Naive thymus-derived CD4-positive, alpha-beta T cell (primary cell): Measurements from ENCODE around the gene LHX3. TPM values are rescaled to one million over a fixed set of nuclear protein-coding genes. Genes with fewer than 3 reads are reported as not detected.
A peak's percentile ranks its signal among the peaks of the same experiment; 100 is the strongest.

Source experiments
- ATAC-seq: fragments of 150-1000 bp; cut with Tn5 transposase; 2 replicates; pipeline ENCODE4 v1.10.0; 2021; ENCODE audit warnings: mild to moderate bottlenecking, moderate library complexity
- CTCF ChIA-PET: fragments of 350-600 bp; sonication (Branson Sonifier 250); formaldehyde crosslinking; loops from one replicate; lab custom pipeline; 2021; ENCODE audit warnings: antibody characterized with exemption; lab: Charles Lee
- POLR2A ChIA-PET: fragments of 350-600 bp; sonication (Branson Sonifier 250); formaldehyde crosslinking; loops from one replicate; lab custom pipeline; 2021; ENCODE audit warnings: antibody characterized with exemption, inconsistent platforms; lab: Charles Lee
- DNase-seq, 9 donors: peaks; one replicate each; pipeline versions ENCODE4 v3.0.0 to v3.0.0-alpha.2; 2020 to 2022; ENCODE audit warnings: mixed read lengths in 1 of 9
- H3K27ac ChIP-seq: one replicate; pipeline ENCODE4 v1.7.0; 2013; ENCODE audit warnings: mild to moderate bottlenecking, low read depth, low read length, moderate library complexity
- H3K27me3 ChIP-seq, 2 donors: one replicate each; pipeline ENCODE4 v1.7.0; 2013; ENCODE audit warnings: low read length in 2 of 2, mild to moderate bottlenecking in 2 of 2, moderate library complexity in 2 of 2; ENCODE audit not compliant: control insufficient read depth in 2 of 2, insufficient read depth in 2 of 2
- H3K36me3 ChIP-seq, 3 experiments: 1 replicate in 2 of 3; 2 replicates in 1 of 3; pipeline ENCODE4 v1.7.0; 2013; ENCODE audit warnings: low read length in 3 of 3, mild to moderate bottlenecking in 3 of 3, moderate library complexity in 1 of 3; ENCODE audit not compliant: insufficient read depth in 3 of 3, control insufficient read depth in 2 of 3
- H3K4me1 ChIP-seq, 2 donors: one replicate each; pipeline ENCODE4 v1.7.0; 2013; ENCODE audit warnings: low read length in 2 of 2, mild to moderate bottlenecking in 2 of 2, moderate library complexity in 1 of 2; ENCODE audit not compliant: control insufficient read depth in 2 of 2, insufficient read depth in 2 of 2
- H3K4me3 ChIP-seq: 2 replicates; pipeline ENCODE4 v1.7.0; 2013; ENCODE audit warnings: mild to moderate bottlenecking, low read length
- H3K9me3 ChIP-seq, 3 experiments: 1 replicate in 2 of 3; 2 replicates in 1 of 3; pipeline ENCODE4 v1.7.0; 2013; ENCODE audit warnings: low read length in 3 of 3; ENCODE audit not compliant: control insufficient read depth in 2 of 3
- H3K27ac Mint-ChIP-seq, 9 donors: one replicate each; pipeline ENCODE4 v1.8.0; 2020 to 2022; ENCODE audit warnings: mixed read lengths in 9 of 9, mild to moderate bottlenecking in 8 of 9, moderate library complexity in 5 of 9, inconsistent platforms in 2 of 9
- H3K27me3 Mint-ChIP-seq, 5 donors: one replicate each; pipeline ENCODE4 v1.8.0; 2021 to 2022; ENCODE audit warnings: mixed read lengths in 5 of 5, mild to moderate bottlenecking in 1 of 5
- H3K36me3 Mint-ChIP-seq, 5 donors: one replicate each; pipeline ENCODE4 v1.8.0; 2020 to 2022; ENCODE audit warnings: mixed read lengths in 5 of 5, mild to moderate bottlenecking in 3 of 5, inconsistent platforms in 1 of 5
- H3K4me1 Mint-ChIP-seq, 7 donors: one replicate each; pipeline ENCODE4 v1.8.0; 2020 to 2022; ENCODE audit warnings: mixed read lengths in 7 of 7, mild to moderate bottlenecking in 3 of 7, inconsistent platforms in 1 of 7
- H3K4me3 Mint-ChIP-seq, 10 donors: one replicate each; pipeline ENCODE4 v1.8.0; 2020 to 2022; ENCODE audit warnings: mild to moderate bottlenecking in 10 of 10, mixed read lengths in 10 of 10, moderate library complexity in 6 of 10, inconsistent platforms in 2 of 10
- H3K9me3 Mint-ChIP-seq, 11 donors: one replicate each; pipeline ENCODE4 v1.8.0; 2020 to 2022; ENCODE audit warnings: mixed read lengths in 11 of 11, mild to moderate bottlenecking in 4 of 11, inconsistent platforms in 1 of 11, moderate library complexity in 1 of 11
- intact Hi-C, 2 donors: fragments of 100-400 bp; cut with micrococcal nuclease; formaldehyde crosslinking; loops; one replicate each; pipeline ENCODE4 v1.15.1; 2023
- polyA plus RNA-seq, 2 donors: library from polyadenylated mRNA; unstranded; fragments of 300-500 nt; fragmentation: Illumina TruSeq; gene quantifications; one replicate each; pipeline ENCODE4 v1.2.3, GENCODE V29; 2021
- total RNA-seq, 6 experiments: library from RNA in 5 of 6; stranded (reverse) in 5 of 6; gene quantifications; 1 replicate in 5 of 6; 2 replicates in 1 of 6; pipeline ENCODE4 v1.2.3 and lab custom pipeline; 2021 to 2026

Gene LHX3
- total and polyA plus RNA-seq, 7 experiments from 2014 or later: 0.15 to 0.21 TPM; not detected in 5

DNA sequence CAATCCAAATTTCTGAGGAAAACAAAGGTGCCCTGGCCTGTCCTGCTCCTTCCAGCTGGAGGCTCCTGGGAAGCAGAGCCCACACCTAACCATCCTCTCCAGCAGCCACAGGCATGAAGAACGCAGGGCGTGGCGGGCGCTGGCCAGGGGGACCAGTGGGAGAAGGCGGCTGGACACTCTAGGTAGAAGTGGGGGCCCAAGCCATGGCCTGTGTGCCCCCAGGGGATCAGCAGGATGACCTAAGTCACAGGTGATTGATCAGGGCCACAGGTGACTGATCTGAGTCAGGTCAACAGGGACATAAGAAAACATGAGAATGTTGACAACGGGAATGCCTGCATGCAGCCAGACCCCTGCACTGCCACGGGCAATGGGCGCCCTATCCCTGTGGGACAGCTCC is 37.3 kb upstream of the LHX3 start:
- ATAC-seq (no peak), DNase-seq (no peak)
- H3K27me3 Mint-ChIP-seq: peaks cover 0 to 2% (median 0%) of the 10 kb centered on the region in 5 donors
- Histone ChIP-seq H3K9me3 (no peaks in the 10 kb centered on the region), H3K4me1 (peaks cover 22 to 29% of the 10 kb centered on the region in 2 donors), H3K27me3 (no peaks in the 10 kb centered on the region), H3K36me3 (no peaks in the 10 kb centered on the region), H3K27ac (no peak overlapping the region), H3K4me3 (no peak overlapping the region)
- ChIA-PET POLR2A (no interaction called here), CTCF (no interaction called here)
- no peak overlapping the region for H3K4me3 Mint-ChIP-seq
- peaks cover 0 to 4% (median 0%) of the 10 kb centered on the region in 11 donors for H3K9me3 Mint-ChIP-seq
- peaks cover 0 to 4% (median 0%) of the 10 kb centered on the region in 5 donors for H3K36me3 Mint-ChIP-seq
- peaks cover 33 to 63% (median 40%) of the 10 kb centered on the region in 7 donors for H3K4me1 Mint-ChIP-seq
- no peak overlapping the region for H3K27ac Mint-ChIP-seq
- intact Hi-C loops: loop anchor here (10.0 kb wide), 3 partner anchors 277 to 1213 kb away; partner anchors contain the start of genes NOTCH1 (in 1 of the 2), NSMF (in 1 of the 2) and UBAC1 (in 1 of the 2)

DNA sequence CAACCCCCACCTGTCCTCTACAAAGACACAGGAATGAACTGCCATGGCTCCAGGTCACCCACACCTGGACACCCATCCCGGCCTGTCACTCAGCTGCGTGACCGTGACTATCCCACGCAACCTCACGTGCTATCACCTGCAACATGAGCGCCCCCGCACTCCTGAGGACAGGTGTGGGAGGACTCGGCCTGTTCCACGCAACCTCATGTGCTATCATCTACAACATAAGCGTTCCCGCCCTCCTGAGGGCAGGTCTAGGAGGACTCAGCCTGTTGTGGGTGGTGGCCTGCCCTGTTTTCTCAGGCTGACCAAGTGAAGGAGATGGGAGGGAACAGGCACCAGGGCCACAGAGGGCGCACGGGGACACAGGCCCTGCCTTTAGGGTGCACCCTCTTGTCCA is 36.6 kb upstream of the LHX3 start:
- ATAC-seq (no peak), DNase-seq (no peak)
- no peaks in the 10 kb centered on the region for H3K27me3 ChIP-seq
- peaks cover 33 to 63% (median 40%) of the 10 kb centered on the region in 7 donors for H3K4me1 Mint-ChIP-seq
- peak overlapping the region in 1 of 9 donors; percentile 29 for H3K27ac Mint-ChIP-seq
- POLR2A ChIA-PET: no interaction called here
- H3K27me3 Mint-ChIP-seq: no peaks in the 10 kb centered on the region
- H3K4me3 ChIP-seq: no peak overlapping the region
- H3K27ac ChIP-seq: no peak overlapping the region
- peaks cover 0 to 4% (median 0%) of the 10 kb centered on the region in 11 donors for H3K9me3 Mint-ChIP-seq
- intact Hi-C loops: loop anchor here (10.0 kb wide), 3 partner anchors 277 to 1213 kb away; partner anchors contain the start of genes NOTCH1 (in 1 of the 2), NSMF (in 1 of the 2) and UBAC1 (in 1 of the 2)
- no peak overlapping the region for H3K4me3 Mint-ChIP-seq
- CTCF ChIA-PET: no interaction called here
- peaks cover 0 to 4% (median 0%) of the 10 kb centered on the region in 5 donors for H3K36me3 Mint-ChIP-seq
- peaks cover 22 to 29% of the 10 kb centered on the region in 2 donors for H3K4me1 ChIP-seq
- no peaks in the 10 kb centered on the region for H3K9me3 ChIP-seq
- peaks cover 0 to 6% (median 0%) of the 10 kb centered on the region in 3 experiments for H3K36me3 ChIP-seq

DNA sequence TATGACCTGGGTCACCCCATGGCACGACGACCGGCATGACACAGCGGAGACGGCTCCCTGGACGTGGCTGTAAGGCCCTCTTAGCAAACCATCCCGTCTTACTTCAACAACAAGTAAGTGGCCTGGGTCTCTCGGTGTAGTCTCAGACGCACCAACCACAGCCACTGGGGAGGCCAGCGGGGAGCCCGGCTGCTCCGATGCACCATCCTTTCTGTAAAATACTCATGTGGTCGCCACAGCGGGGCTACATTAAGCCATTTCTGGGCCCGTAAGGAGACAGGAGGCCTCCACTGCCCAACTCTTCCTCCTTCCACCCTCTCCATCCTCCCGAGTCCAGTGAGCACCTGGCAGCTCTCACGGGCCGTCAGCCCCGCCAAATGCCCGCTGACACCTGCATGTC is 36.0 kb upstream of the LHX3 start:
- ChIA-PET CTCF (no interaction called here), POLR2A (no interaction called here)
- DNase-seq (no peak), ATAC-seq (no peak)
- Mint-ChIP-seq H3K9me3 (peaks cover 0 to 4% (median 0%) of the 10 kb centered on the region in 11 donors), H3K4me1 (peaks cover 35 to 59% (median 38%) of the 10 kb centered on the region in 7 donors), H3K27me3 (no peaks in the 10 kb centered on the region), H3K4me3 (no peak overlapping the region), H3K27ac (no peak overlapping the region), H3K36me3 (peaks cover 0 to 4% (median 0%) of the 10 kb centered on the region in 5 donors)
- intact Hi-C loops: loop anchor here (10.0 kb wide), 3 partner anchors 276 to 1214 kb away; partner anchors contain the start of genes NOTCH1 (in 1 of the 2), NSMF (in 1 of the 2) and UBAC1 (in 1 of the 2)
- Histone ChIP-seq H3K36me3 (peaks cover 0 to 12% (median 0%) of the 10 kb centered on the region in 3 experiments), H3K27me3 (no peaks in the 10 kb centered on the region), H3K4me1 (peaks cover 22 to 25% of the 10 kb centered on the region in 2 donors), H3K9me3 (no peaks in the 10 kb centered on the region), H3K4me3 (no peak overlapping the region), H3K27ac (no peak overlapping the region)

DNA sequence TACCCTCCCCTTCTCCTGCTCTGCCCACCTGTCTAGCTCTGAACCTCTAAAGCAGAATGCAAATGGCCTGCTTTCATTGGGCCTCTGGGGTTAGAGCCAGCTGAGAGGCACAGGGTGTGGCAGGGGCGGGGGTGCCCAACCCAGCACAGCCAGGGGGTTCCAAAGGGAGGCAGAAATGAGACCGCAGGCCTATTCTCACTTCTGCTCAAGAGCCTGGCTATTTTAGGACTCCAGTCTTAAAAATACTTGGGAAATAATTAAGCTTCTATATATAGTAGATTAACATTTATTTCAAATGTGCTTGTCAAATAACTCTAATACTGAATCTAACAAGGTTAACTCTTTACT is 35.0 kb upstream of the LHX3 start:
- H3K4me1 ChIP-seq: peaks cover 20 to 22% of the 10 kb centered on the region in 2 donors
- ChIA-PET POLR2A (interaction anchor here (1.3 kb wide), 1 partner anchor 28 kb away, joined by 3 read pairs; no protein-coding TSS in a partner anchor), CTCF (no interaction called here)
- no peak overlapping the region for H3K27ac ChIP-seq
- Mint-ChIP-seq H3K27me3 (no peaks in the 10 kb centered on the region), H3K4me3 (no peak overlapping the region), H3K4me1 (peaks cover 34 to 57% (median 36%) of the 10 kb centered on the region in 7 donors), H3K9me3 (peaks cover 0 to 3% (median 0%) of the 10 kb centered on the region in 11 donors), H3K36me3 (peaks cover 0 to 8% (median 3%) of the 10 kb centered on the region in 5 donors), H3K27ac (no peak overlapping the region)
- DNase-seq (no peak), ATAC-seq (peak; percentile 50)
- H3K9me3 ChIP-seq: no peaks in the 10 kb centered on the region
- peaks cover 0 to 22% (median 0%) of the 10 kb centered on the region in 3 experiments for H3K36me3 ChIP-seq
- no peak overlapping the region for H3K4me3 ChIP-seq
- H3K27me3 ChIP-seq: no peaks in the 10 kb centered on the region
- intact Hi-C loops: loop anchor here (10.0 kb wide), 3 partner anchors 275 to 1215 kb away; partner anchors contain the start of genes NOTCH1 (in 1 of the 2), NSMF (in 1 of the 2) and UBAC1 (in 1 of the 2)

DNA sequence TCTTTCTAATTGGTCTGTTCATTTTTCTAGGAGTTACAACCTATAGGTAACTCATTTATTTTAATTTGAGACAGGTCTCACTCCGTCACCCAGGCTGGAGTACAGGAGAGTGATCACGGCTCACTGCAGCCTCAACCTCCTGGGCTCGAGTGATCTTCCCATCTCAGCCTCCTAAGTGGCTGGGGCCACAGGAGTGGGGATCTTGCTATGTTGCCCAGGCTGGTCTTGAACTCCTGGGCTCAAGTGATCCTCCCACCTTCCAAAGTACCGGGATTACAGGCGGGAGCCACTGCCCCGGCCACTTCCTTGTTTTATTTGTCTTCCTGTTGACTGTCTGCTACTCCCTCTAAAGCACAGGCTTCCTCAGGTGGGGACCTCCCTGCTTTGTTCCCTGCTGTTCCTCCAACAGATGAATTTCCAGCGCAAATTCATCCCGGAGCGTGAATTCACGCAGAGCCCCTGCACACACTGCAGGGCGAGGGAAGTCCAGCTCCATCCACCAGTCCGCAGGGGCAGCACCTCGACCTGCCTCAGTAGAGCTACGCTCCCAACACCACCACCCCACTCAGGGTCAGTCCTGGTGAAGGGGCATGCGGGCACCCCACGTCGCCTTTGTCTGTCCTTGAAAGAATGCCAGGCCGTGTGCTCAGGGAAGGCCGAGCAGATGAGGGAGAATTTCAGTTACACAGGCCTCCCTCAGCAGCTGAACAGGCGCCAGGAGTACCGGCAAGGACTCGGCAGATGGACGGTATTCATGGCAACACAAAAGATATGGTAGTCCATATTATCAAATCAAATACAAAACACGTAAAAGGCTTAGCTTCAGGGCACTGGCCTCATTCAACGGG is 34.4 kb upstream of the LHX3 start:
- POLR2A ChIA-PET: interaction anchor here (1.3 kb wide), 1 partner anchor 28 kb away, joined by 3 read pairs; no protein-coding TSS in a partner anchor
- H3K9me3 ChIP-seq: no peaks in the 10 kb centered on the region
- peaks cover 28 to 55% (median 33%) of the 10 kb centered on the region in 7 donors for H3K4me1 Mint-ChIP-seq
- H3K36me3 Mint-ChIP-seq: peaks cover 0 to 12% (median 4%) of the 10 kb centered on the region in 5 donors
- peak overlapping the region in 1 of 9 donors; percentile 33 for H3K27ac Mint-ChIP-seq
- peaks cover 14 to 18% of the 10 kb centered on the region in 2 donors for H3K4me1 ChIP-seq
- intact Hi-C loops: no loop called here
- H3K27me3 ChIP-seq: no peaks in the 10 kb centered on the region
- peaks cover 0 to 2% (median 0%) of the 10 kb centered on the region in 11 donors for H3K9me3 Mint-ChIP-seq
- H3K36me3 ChIP-seq: peaks cover 0 to 23% (median 0%) of the 10 kb centered on the region in 3 experiments
- CTCF ChIA-PET: no interaction called here
- no peak for DNase-seq
- H3K4me3 Mint-ChIP-seq: no peak overlapping the region
- no peak for ATAC-seq
- H3K27ac ChIP-seq: no peak overlapping the region
- H3K4me3 ChIP-seq: no peak overlapping the region
- H3K27me3 Mint-ChIP-seq: no peaks in the 10 kb centered on the region

DNA sequence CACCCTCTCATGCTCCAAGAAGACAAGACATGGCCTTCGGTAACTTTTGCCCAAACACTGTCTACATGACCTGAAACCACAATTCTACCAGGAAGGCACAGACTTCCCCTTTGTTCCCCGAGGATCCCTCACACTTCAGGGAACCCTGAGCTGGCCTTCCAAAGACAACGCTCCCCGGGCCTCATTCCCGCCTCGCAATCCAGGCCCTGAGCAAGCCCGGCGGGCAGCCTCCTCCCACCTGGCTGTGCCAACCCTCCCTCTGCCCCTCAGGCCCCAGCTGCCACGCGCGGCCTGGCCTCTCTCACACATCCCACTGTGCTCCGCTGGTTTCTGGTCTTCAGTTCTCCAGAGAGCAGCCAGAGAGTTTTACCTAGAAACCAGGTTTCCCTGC is 33.4 kb upstream of the LHX3 start:
- ChIA-PET POLR2A (interaction anchor here (0.8 kb wide), 1 partner anchor 20 kb away, joined by 3 read pairs; no protein-coding TSS in a partner anchor), CTCF (no interaction called here)
- Mint-ChIP-seq H3K36me3 (peaks cover 0 to 17% (median 4%) of the 10 kb centered on the region in 5 donors), H3K4me3 (peak overlapping the region in 1 of 10 donors; percentile 43), H3K9me3 (peaks cover 0 to 2% (median 0%) of the 10 kb centered on the region in 11 donors), H3K27ac (no peak overlapping the region), H3K4me1 (peaks cover 26 to 54% (median 30%) of the 10 kb centered on the region in 7 donors), H3K27me3 (no peaks in the 10 kb centered on the region)
- Histone ChIP-seq H3K4me3 (no peak overlapping the region), H3K27me3 (no peaks in the 10 kb centered on the region), H3K9me3 (no peaks in the 10 kb centered on the region), H3K36me3 (peaks cover 0 to 23% (median 0%) of the 10 kb centered on the region in 3 experiments), H3K4me1 (peaks cover 4 to 9% of the 10 kb centered on the region in 2 donors), H3K27ac (no peak overlapping the region)
- ATAC-seq (no peak), DNase-seq (no peak)
- intact Hi-C loops: no loop called here
